Peyer's patch (tissue), 4 donors: Measurements from ENCODE around the gene VENTX.

Experiments
- CTCF ChIP-seq, 6 experiments: fragments of 450-650 bp in 4 of 6; fragments of 200-600 bp in 2 of 6; sonication (generic) in 1 of 6; IDR thresholded peaks; one replicate each; pipeline ENCODE4 v1.5.1; 2017 to 2019; ENCODE audit warnings: antibody characterized with exemption in 6 of 6, mild to moderate bottlenecking in 3 of 6, moderate library complexity in 1 of 6
- POLR2A ChIP-seq, 2 donors: fragments of 450-650 bp; IDR thresholded peaks; one replicate each; pipeline ENCODE4 v1.5.1; 2017; ENCODE audit warnings: antibody characterized with exemption in 2 of 2, mild to moderate bottlenecking in 2 of 2, moderate library complexity in 2 of 2

DNA sequence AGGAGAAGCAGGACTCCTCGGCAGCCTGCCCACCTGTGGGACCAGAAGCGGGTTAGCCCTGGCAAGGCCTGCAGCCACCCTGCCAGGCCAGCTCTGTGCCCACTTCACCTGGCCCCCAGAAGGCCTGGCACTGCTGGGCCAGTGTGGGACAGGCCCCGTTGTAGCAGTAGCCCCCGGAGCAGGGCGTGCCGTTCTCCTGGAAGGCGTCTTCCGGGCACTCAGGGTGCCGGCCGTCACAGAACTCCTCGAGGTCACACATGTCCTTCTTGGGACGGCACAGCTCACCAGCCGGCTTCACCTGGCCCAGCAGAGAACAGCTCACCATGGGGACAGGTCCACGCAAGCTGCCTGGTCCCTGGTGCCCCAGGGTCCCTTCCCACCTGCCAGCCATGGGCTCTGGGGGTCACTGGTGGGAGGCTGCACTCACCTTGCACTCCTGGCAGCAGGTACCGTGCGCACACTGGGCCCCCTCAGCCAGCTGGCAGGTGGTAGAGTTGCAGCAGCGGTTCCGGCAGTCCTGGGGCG is 33.2 kb downstream of the VENTX start:
- TF ChIP-seq CTCF (IDR thresholded peaks at IDR 0.05), result no peak
- no peak for TF ChIP-seq POLR2A (IDR thresholded peaks at IDR 0.05)
